Measurements from ENCODE around the gene TULP1.
"Not testable (repeated sequence)": the region's sequence is repeated elsewhere in the genome, so short reads cannot be mapped to it uniquely, and the experiment has no call there.

The TULP1 gene

DNA sequence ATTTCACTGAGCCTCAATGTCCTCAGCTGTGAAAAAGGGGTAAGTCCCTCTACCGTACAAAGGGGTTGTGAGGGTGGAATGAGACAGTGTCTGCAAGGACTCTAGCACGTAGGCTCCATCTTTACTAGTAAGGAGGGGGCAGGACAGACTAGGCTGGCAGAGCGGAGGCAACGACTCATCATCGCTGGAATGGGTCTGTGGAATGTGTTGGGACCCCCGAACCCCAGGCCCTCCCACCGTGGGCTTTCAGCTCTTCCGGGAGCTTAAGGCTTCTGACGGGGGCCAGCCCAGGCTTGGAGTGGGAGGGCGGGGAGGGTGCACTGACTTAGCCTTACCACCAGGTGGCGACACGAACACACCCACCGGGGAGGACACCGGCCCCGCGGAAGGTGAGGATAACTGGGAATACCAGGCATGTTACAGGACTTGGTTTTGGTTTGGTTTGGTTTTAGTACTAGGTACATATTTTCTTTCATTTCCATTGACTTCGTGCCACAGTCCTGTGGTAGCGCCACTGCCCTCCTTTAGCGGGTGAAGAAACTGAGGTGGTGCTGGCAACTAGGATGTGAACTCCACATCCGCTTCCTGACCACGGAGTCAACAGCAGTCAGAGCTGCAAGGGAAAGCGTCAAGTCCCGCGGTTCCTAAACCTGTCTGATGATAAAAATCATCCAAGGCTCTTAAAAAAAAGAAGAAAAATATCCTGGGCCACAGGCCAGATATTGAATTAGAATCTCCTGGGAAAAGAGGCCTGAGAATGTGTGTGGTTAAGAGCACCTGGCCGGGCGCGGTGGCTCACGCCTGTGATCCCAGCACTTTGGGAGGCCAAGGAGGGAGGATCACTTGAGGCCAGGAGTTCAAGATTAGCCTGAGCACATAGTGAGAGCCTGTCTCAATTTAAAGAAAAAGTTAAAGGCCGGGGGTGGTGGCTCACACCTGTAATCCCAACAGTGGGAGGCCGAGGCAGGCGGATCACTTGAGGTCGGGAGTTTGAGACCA is 10.3 kb upstream of the TULP1 start:
- peak overlapping the region; percentile 33 for H3K4me3 ChIP-seq (ENCODE audit: control insufficient read depth, low read depth, low read length)
- peak; percentile 56 for DNase-seq (ENCODE audit: low read depth)
- TF ChIP-seq CTCF (conservative IDR thresholded peaks at IDR 0.05; ENCODE audit: control insufficient read depth, insufficient read depth, low read depth, low read length) = peak; percentile 91

DNA sequence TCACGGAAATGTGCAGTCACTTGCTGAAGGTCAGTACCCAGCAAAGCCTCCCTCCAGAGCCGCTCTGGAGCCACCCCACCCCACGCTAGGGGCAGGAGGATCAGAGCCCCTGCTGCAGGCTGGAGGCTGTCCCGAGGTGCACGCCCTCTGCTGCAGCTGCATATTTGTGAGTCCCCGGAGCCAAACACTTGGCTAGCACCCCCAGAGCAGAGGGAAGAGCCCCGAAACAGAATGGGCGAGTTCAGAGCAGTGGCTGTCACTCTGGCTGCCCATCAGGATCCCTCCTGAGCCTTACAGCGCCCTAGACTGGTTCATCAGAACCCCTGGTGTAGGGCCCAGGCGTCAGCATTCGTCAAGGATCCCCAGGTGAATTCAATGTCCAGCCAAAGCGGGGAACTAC is 9.5 kb upstream of the TULP1 start:
- no peak overlapping the region for H3K4me3 ChIP-seq (ENCODE audit: control insufficient read depth, low read depth, low read length)
- no peak for TF ChIP-seq CTCF (conservative IDR thresholded peaks at IDR 0.05; ENCODE audit: control insufficient read depth, insufficient read depth, low read depth, low read length)
- no peak for DNase-seq (ENCODE audit: low read depth)

DNA sequence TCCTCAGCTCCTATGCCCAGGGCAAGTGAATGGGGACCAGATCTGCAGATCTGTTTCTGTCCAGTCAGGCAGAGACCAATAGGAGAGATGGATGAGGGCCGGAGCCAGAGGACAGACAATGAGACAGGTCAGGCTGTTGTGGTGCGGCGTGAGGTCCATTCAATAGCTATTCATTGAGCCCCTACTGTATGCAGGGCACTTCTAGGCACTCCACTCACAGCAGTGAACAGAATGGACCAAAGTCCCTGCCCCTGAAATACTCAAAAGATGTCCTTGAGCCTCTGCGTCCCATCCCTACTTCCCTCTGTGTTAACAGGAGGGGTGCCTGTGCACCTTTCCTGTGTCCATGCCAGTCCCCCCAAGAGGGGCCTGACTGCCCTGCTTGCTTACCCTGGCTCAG is 8.5 kb upstream of the TULP1 start:
- no peak overlapping the region for H3K4me3 ChIP-seq (ENCODE audit: control insufficient read depth, low read depth, low read length)
- DNase-seq (ENCODE audit: low read depth) = no peak
- TF ChIP-seq CTCF (conservative IDR thresholded peaks at IDR 0.05; ENCODE audit: control insufficient read depth, insufficient read depth, low read depth, low read length) = no peak

DNA sequence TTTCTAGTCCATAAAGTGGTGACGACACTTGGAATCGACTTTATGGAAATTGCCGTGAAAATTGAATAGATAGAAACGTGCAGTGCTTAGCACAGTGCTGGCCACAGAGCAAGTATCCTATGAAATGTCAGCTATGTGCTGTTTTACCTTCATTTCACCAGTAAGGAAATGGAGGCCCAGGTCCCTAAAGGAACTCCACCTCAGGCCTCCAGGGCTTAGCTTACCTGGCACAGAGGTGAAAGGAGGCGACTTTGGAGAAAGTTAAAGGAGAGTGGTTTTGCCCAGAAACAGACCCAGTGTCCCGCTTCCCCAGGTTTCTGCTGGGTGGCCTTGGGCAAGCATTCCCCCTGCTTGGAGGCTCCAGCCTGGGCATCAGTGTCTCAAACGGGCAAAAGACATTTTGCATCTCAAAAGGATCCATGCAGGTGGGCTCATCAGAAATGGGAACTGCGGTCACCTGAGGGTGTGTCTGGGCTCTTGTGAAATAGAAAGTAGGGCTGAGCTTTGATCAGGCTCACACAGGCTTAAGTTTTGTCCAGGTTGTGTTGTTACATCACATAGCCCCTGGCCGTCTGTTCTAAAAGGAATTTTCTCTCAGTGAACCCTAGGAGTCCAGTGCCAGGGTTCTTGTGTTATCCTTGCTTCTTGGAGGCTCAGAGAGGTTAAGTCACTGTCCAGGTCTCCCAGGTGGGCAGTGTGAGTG is 6.8 kb upstream of the TULP1 start:
- no peak for TF ChIP-seq CTCF (conservative IDR thresholded peaks at IDR 0.05; ENCODE audit: control insufficient read depth, insufficient read depth, low read depth, low read length)
- DNase-seq (ENCODE audit: low read depth) = no peak
- no peak overlapping the region for H3K4me3 ChIP-seq (ENCODE audit: control insufficient read depth, low read depth, low read length)

GRCh38 chr6:35518566-35519312 is 6.0 kb upstream of the TULP1 start:
- DNase-seq (ENCODE audit: low read depth) = no peak
- no peak overlapping the region for H3K4me3 ChIP-seq (ENCODE audit: control insufficient read depth, low read depth, low read length)
- TF ChIP-seq CTCF (conservative IDR thresholded peaks at IDR 0.05; ENCODE audit: control insufficient read depth, insufficient read depth, low read depth, low read length) = no peak

GRCh38 chr6:35517978-35518377 is 5.3 kb upstream of the TULP1 start:
- not testable (repeated sequence) for DNase-seq (ENCODE audit: low read depth); H3K4me3 ChIP-seq (ENCODE audit: control insufficient read depth, low read depth, low read length)

All from fibroblast of mammary gland (primary cell).